22Rv1 (cell line): Measurements from ENCODE around the gene GRM1.

ENCODE experiments used
- H3K27ac ChIP-seq: fragments of 450-650 bp; 2 replicates; pipeline ENCODE4 v1.5.1; 2017
- CTCF ChIP-seq: fragments of 450-650 bp; IDR thresholded peaks from 2 replicates; pipeline ENCODE4 v1.5.1; 2017; ENCODE audit warnings: mild to moderate bottlenecking
- ZFX ChIP-seq: fragments of 450-650 bp; IDR thresholded peaks from 2 replicates; pipeline ENCODE4 v1.6.1; 2017; ENCODE audit warnings: antibody characterized with exemption, borderline replicate concordance

Gene GRM1

GRCh38 chr6:146441907-146442306, 413.0 kb downstream of the GRM1 start:
- no peak overlapping the region for H3K27ac ChIP-seq

GRCh38 chr6:146444189-146444588, 415.3 kb downstream of the GRM1 start:
- H3K27ac ChIP-seq, result no peak overlapping the region
- no peak for TF ChIP-seq ZFX
- no peak for TF ChIP-seq CTCF

More at GRCh38 chr6:146441907-146442306, 413.0 kb downstream of the GRM1 start:
- TF ChIP-seq ZFX, result no peak
- TF ChIP-seq CTCF, result no peak

- no peak for TF ChIP-seq CTCF
- no peak for TF ChIP-seq ZFX
- H3K27ac ChIP-seq, result no peak overlapping the region
Measured at GRCh38 chr6:146445233-146445632, 416.4 kb downstream of the GRM1 start.

- H3K27ac ChIP-seq, result no peak overlapping the region
- no peak for TF ChIP-seq CTCF
- no peak for TF ChIP-seq ZFX
Measured at GRCh38 chr6:146456886-146457285, 428.0 kb downstream of the GRM1 start.

- TF ChIP-seq CTCF (no peak), ZFX (no peak)
- no peak overlapping the region for H3K27ac ChIP-seq
Measured at GRCh38 chr6:146460941-146461340, 432.1 kb downstream of the GRM1 start.

GRCh38 chr6:146470091-146470770, 441.4 kb downstream of the GRM1 start:
- no peak overlapping the region for H3K27ac ChIP-seq
- TF ChIP-seq ZFX, result no peak
- TF ChIP-seq CTCF, result no peak

- TF ChIP-seq ZFX (no peak), CTCF (no peak)
- no peak overlapping the region for H3K27ac ChIP-seq
Measured at GRCh38 chr6:146472918-146473317, 444.1 kb downstream of the GRM1 start.
